A549 (cell line): ENCODE data around the gene YOD1.

ENCODE experiments used
- CBX2 ChIP-seq: fragments of 200-600 bp; sonication (generic); IDR thresholded peaks from 2 replicates; pipeline ENCODE4 v1.6.1; 2016; ENCODE audit warnings: low read depth, mild to moderate bottlenecking, borderline replicate concordance
- CTCF ChIP-seq: fragments of >200 bp; sonication (Bioruptor Twin); formaldehyde crosslinking; IDR thresholded peaks from 3 replicates; pipeline ENCODE4 v1.5.1; 2016
- EP300 ChIP-seq, 2 experiments: fragments of >200 bp; sonication (Bioruptor Twin); formaldehyde crosslinking; IDR thresholded peaks; 2 replicates in 1 of 2; 3 replicates in 1 of 2; pipeline ENCODE4 v1.6.1; 2016 to 2017
- MYC ChIP-seq: IDR thresholded peaks from 2 replicates; pipeline ENCODE4 v1.6.1; 2012; ENCODE audit warnings: mild to moderate bottlenecking, inconsistent platforms, low read length, improper control_type of control experiment, borderline replicate concordance
- POLR2A ChIP-seq: IDR thresholded peaks from 2 replicates; pipeline ENCODE4 v1.6.1; 2012; ENCODE audit warnings: mild to moderate bottlenecking, low read length
- RNF2 ChIP-seq: fragments of 200-600 bp; sonication (generic); IDR thresholded peaks from 2 replicates; pipeline ENCODE4 v1.6.1; 2016; ENCODE audit warnings: low read depth, mild to moderate bottlenecking, antibody characterized with exemption, moderate library complexity, borderline replicate concordance
- TP53 ChIP-seq: fragments of 250-450 bp; sonication (Bioruptor Pico); IDR thresholded peaks from 2 replicates; pipeline ENCODE4 v1.5.0; 2021; ENCODE audit warnings: mild to moderate bottlenecking, moderate library complexity
- TF ChIP-seq, protein P1 (sequence below): fragments of 200-600 bp; sonication (generic); IDR thresholded peaks from 2 replicates; pipeline ENCODE4 v1.6.1; 2016; ENCODE audit warnings: antibody characterized with exemption, mild to moderate bottlenecking, moderate library complexity

DNA sequence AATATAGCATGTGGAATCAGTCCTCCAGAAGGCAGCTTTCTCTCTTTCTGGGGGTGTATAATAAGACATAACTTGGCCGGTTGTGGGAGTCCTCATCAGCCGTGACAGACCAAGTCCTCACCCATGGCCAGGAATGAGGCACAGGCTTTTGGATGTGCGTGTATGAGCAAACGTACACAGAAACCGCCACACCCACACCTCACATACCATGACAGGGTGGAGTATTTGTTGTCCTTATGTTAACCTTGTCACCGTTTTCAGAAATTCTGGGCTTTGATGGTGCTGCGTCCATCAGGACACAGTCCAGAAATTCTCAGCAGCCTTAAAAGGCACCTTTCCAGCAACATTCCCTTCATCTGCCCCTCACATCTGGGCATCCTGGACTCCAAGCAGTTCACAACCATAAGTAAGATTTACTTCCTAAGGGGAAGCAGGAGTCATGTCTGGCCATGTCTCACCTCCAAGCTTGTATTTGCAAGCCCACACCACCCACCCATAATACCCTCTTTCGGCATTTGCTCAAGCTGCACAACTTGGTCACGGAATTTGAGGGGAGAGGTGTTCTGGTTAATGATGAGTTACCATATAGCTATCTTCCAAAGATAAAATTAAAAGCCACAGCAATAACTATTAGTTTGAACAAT lies 30.8 kb downstream of the YOD1 start:
- no peak for TF ChIP-seq CTCF
- no peak for TF ChIP-seq RNF2
- peak in 1 of 2 experiments; percentile 42; a peak in 1 of 5 replicates for TF ChIP-seq EP300 (IDR thresholded peaks at IDR 0.05)
- TF ChIP-seq TP53 (CRISPR knock-in tag) = no peak
- TF ChIP-seq, protein P1, sequence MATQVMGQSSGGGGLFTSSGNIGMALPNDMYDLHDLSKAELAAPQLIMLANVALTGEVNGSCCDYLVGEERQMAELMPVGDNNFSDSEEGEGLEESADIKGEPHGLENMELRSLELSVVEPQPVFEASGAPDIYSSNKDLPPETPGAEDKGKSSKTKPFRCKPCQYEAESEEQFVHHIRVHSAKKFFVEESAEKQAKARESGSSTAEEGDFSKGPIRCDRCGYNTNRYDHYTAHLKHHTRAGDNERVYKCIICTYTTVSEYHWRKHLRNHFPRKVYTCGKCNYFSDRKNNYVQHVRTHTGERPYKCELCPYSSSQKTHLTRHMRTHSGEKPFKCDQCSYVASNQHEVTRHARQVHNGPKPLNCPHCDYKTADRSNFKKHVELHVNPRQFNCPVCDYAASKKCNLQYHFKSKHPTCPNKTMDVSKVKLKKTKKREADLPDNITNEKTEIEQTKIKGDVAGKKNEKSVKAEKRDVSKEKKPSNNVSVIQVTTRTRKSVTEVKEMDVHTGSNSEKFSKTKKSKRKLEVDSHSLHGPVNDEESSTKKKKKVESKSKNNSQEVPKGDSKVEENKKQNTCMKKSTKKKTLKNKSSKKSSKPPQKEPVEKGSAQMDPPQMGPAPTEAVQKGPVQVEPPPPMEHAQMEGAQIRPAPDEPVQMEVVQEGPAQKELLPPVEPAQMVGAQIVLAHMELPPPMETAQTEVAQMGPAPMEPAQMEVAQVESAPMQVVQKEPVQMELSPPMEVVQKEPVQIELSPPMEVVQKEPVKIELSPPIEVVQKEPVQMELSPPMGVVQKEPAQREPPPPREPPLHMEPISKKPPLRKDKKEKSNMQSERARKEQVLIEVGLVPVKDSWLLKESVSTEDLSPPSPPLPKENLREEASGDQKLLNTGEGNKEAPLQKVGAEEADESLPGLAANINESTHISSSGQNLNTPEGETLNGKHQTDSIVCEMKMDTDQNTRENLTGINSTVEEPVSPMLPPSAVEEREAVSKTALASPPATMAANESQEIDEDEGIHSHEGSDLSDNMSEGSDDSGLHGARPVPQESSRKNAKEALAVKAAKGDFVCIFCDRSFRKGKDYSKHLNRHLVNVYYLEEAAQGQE = no peak
- no peak for TF ChIP-seq CBX2
- TF ChIP-seq POLR2A = no peak
- no peak for TF ChIP-seq MYC
